Neural cell (in vitro differentiated cells): ENCODE data around the gene KCNK2.

Experiments
- EZH2 ChIP-seq: fragments of 200-600, 300-800 bp; shearing (Covaris generic), sonication (generic); IDR thresholded peaks from 2 replicates; pipeline ENCODE4 v1.6.1; 2014; ENCODE audit warnings: antibody characterized with exemption, low read length, borderline replicate concordance, mild to moderate bottlenecking; ENCODE audit not compliant: insufficient read depth, poor library complexity, severe bottlenecking
- MXI1 ChIP-seq: fragments of 450-650 bp; conservative IDR thresholded peaks from 2 replicates; pipeline ENCODE4 v1.6.1; 2014; ENCODE audit warnings: antibody characterized with exemption, mild to moderate bottlenecking; ENCODE audit not compliant: poor library complexity, severe bottlenecking
- POLR2AphosphoS5 ChIP-seq: IDR thresholded peaks from 2 replicates; pipeline ENCODE4 v1.6.1; 2012
- RAD21 ChIP-seq: fragments of 450-650 bp; conservative IDR thresholded peaks from 2 replicates; pipeline ENCODE4 v1.6.1; 2014; ENCODE audit warnings: antibody characterized with exemption, mild to moderate bottlenecking, moderate library complexity
- SMC3 ChIP-seq: fragments of 450-650 bp; conservative IDR thresholded peaks from 2 replicates; pipeline ENCODE4 v1.6.1; 2014; ENCODE audit warnings: antibody characterized with exemption, mild to moderate bottlenecking, moderate library complexity; ENCODE audit not compliant: poor library complexity
- TAF1 ChIP-seq: IDR thresholded peaks from 2 replicates; pipeline ENCODE4 v1.6.1; 2012; ENCODE audit warnings: low read depth
- TF ChIP-seq, protein P1 (sequence below): fragments of 450-650 bp; IDR thresholded peaks from 2 replicates; pipeline ENCODE4 v1.5.1; 2014; ENCODE audit warnings: antibody characterized with exemption, mild to moderate bottlenecking, moderate library complexity; ENCODE audit not compliant: poor library complexity, severe bottlenecking
- TF ChIP-seq, protein P2 (sequence below): IDR thresholded peaks from 2 replicates; pipeline ENCODE4 v1.6.1; 2012; ENCODE audit warnings: borderline replicate concordance

DNA sequence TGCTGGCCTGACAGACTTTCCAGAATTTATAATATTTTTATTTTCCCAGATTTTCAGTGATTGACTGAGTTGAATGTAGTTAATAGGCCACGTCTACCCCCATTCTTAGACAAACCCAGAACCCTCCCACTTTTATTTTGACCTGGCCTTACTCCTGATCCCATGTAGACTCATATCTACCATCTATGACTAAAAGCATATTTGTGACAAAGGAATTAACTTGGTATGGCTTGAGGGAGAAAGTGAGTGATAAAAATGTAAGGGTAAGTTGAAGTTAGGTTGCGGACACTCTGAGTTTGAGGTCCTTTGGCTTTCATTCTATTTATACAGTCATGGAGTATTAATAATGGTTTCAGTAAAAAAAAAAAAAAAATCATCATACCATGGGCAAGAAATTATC, 168.4 kb downstream of the KCNK2 start:
- TF ChIP-seq, protein P1, sequence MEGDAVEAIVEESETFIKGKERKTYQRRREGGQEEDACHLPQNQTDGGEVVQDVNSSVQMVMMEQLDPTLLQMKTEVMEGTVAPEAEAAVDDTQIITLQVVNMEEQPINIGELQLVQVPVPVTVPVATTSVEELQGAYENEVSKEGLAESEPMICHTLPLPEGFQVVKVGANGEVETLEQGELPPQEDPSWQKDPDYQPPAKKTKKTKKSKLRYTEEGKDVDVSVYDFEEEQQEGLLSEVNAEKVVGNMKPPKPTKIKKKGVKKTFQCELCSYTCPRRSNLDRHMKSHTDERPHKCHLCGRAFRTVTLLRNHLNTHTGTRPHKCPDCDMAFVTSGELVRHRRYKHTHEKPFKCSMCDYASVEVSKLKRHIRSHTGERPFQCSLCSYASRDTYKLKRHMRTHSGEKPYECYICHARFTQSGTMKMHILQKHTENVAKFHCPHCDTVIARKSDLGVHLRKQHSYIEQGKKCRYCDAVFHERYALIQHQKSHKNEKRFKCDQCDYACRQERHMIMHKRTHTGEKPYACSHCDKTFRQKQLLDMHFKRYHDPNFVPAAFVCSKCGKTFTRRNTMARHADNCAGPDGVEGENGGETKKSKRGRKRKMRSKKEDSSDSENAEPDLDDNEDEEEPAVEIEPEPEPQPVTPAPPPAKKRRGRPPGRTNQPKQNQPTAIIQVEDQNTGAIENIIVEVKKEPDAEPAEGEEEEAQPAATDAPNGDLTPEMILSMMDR, result no peak
- TF ChIP-seq POLR2AphosphoS5 (no peak), SMC3 (no peak), EZH2 (no peak), TAF1 (no peak), RAD21 (no peak), MXI1 (no peak)
- TF ChIP-seq, protein P2, sequence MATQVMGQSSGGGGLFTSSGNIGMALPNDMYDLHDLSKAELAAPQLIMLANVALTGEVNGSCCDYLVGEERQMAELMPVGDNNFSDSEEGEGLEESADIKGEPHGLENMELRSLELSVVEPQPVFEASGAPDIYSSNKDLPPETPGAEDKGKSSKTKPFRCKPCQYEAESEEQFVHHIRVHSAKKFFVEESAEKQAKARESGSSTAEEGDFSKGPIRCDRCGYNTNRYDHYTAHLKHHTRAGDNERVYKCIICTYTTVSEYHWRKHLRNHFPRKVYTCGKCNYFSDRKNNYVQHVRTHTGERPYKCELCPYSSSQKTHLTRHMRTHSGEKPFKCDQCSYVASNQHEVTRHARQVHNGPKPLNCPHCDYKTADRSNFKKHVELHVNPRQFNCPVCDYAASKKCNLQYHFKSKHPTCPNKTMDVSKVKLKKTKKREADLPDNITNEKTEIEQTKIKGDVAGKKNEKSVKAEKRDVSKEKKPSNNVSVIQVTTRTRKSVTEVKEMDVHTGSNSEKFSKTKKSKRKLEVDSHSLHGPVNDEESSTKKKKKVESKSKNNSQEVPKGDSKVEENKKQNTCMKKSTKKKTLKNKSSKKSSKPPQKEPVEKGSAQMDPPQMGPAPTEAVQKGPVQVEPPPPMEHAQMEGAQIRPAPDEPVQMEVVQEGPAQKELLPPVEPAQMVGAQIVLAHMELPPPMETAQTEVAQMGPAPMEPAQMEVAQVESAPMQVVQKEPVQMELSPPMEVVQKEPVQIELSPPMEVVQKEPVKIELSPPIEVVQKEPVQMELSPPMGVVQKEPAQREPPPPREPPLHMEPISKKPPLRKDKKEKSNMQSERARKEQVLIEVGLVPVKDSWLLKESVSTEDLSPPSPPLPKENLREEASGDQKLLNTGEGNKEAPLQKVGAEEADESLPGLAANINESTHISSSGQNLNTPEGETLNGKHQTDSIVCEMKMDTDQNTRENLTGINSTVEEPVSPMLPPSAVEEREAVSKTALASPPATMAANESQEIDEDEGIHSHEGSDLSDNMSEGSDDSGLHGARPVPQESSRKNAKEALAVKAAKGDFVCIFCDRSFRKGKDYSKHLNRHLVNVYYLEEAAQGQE, result no peak
